Measurements from ENCODE around the gene ULK4.
"Not testable (repeated sequence)": the region's sequence is repeated elsewhere in the genome, so short reads cannot be mapped to it uniquely, and the experiment has no call there.

ULK4 gene

DNA sequence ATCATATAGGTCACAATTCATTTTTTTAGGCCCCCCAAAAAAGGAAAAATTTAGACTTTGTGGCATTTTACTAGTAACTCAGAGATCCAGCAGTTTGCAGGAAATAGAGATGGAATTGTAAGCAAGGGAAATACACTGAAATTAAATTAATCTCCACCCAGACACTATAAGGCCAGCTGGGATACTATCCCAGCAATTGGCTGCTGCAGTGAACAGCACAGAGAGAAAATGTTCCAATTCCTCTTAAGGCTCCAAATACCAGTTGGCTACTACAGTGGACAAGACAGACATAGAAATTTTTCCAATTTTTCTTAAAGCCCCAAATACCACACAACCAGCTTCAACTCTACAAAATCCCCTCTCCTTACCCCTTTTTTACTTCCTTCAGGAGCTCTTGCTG, 78.9 kb downstream of the ULK4 start:
- Histone ChIP-seq H3K4me1 (ENCODE audit: control insufficient read depth, insufficient read depth, low read length) (no peaks in the 10 kb centered on the region), H3K4me3 (ENCODE audit: low read depth, low read length) (no peak overlapping the region), H3K36me3 (ENCODE audit: control insufficient read depth in 2 of 2, insufficient read depth in 1 of 2, low read length in 2 of 2) (no peaks in the 10 kb centered on the region), H3K27ac (ENCODE audit: extremely low read depth, low read depth, low read length) (no peak overlapping the region), H3K9me3 (ENCODE audit: control insufficient read depth, insufficient read depth, low read depth, low read length) (no peaks in the 10 kb centered on the region)
- TF ChIP-seq ZNF335 (tag by site-specific recombination; conservative IDR thresholded peaks at IDR 0.05) (no peak), ZSCAN30 (tag by site-specific recombination; IDR thresholded peaks at IDR 0.05) (no peak), ZNF404 (tag by site-specific recombination; IDR thresholded peaks at IDR 0.05) (no peak)
- TF ChIP-seq, protein P1, sequence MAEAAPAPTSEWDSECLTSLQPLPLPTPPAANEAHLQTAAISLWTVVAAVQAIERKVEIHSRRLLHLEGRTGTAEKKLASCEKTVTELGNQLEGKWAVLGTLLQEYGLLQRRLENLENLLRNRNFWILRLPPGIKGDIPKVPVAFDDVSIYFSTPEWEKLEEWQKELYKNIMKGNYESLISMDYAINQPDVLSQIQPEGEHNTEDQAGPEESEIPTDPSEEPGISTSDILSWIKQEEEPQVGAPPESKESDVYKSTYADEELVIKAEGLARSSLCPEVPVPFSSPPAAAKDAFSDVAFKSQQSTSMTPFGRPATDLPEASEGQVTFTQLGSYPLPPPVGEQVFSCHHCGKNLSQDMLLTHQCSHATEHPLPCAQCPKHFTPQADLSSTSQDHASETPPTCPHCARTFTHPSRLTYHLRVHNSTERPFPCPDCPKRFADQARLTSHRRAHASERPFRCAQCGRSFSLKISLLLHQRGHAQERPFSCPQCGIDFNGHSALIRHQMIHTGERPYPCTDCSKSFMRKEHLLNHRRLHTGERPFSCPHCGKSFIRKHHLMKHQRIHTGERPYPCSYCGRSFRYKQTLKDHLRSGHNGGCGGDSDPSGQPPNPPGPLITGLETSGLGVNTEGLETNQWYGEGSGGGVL (tag by site-specific recombination; IDR thresholded peaks at IDR 0.05), result no peak
- ChIA-PET CTCF (interaction anchor here (0.8 to 1.9 kb wide), 3 partner anchors 216 to 1305 kb away, joined by 4 to 7 read pairs (median 5); no protein-coding TSS in a partner anchor), POLR2A (no interaction called here)

DNA sequence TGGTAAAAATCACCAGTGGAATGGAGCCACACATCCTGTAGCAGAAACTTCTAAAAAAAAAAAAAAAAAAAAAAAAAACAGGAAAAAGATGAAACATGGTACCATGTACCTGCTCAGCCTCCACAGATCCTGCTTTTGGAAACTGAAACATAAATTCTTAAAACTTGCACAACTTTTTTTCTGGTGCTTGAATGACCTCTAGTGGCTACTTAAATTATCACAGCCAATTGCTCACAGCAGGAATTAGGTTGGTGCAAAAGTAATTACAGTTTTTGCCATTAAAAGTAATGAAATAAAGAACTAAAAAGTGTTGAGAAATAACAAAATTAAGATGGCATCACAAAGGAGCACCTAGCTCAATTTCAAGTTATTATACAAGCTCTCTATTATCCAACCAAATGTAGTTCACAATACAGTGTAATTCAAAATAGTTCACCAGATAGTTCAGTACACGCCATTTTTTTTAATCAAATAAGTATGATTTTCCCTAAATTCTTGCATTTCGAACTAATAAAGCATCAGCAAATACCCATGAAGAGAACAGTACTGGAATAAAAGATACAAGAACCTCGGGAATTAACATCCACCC, 80.6 kb downstream of the ULK4 start:
- Histone ChIP-seq H3K36me3 (ENCODE audit: control insufficient read depth in 2 of 2, insufficient read depth in 1 of 2, low read length in 2 of 2) (no peaks in the 10 kb centered on the region), H3K4me1 (ENCODE audit: control insufficient read depth, insufficient read depth, low read length) (no peaks in the 10 kb centered on the region), H3K9me3 (ENCODE audit: control insufficient read depth, insufficient read depth, low read depth, low read length) (no peaks in the 10 kb centered on the region), H3K27ac (ENCODE audit: extremely low read depth, low read depth, low read length) (no peak overlapping the region), H3K4me3 (ENCODE audit: low read depth, low read length) (no peak overlapping the region)
- TF ChIP-seq, protein P2, sequence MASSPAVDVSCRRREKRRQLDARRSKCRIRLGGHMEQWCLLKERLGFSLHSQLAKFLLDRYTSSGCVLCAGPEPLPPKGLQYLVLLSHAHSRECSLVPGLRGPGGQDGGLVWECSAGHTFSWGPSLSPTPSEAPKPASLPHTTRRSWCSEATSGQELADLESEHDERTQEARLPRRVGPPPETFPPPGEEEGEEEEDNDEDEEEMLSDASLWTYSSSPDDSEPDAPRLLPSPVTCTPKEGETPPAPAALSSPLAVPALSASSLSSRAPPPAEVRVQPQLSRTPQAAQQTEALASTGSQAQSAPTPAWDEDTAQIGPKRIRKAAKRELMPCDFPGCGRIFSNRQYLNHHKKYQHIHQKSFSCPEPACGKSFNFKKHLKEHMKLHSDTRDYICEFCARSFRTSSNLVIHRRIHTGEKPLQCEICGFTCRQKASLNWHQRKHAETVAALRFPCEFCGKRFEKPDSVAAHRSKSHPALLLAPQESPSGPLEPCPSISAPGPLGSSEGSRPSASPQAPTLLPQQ (tag by site-specific recombination; IDR thresholded peaks at IDR 0.05), result no peak
- peak; percentile 63 for TF ChIP-seq ZNF654 (tag by site-specific recombination; IDR thresholded peaks at IDR 0.05; ENCODE audit: low read depth)
- POLR2A ChIA-PET, result no interaction called here
- CTCF ChIA-PET, result interaction anchor here (0.5 to 1.9 kb wide), 7 partner anchors 14 to 1303 kb away, joined by 3 to 7 read pairs (median 3); no protein-coding TSS in a partner anchor

DNA sequence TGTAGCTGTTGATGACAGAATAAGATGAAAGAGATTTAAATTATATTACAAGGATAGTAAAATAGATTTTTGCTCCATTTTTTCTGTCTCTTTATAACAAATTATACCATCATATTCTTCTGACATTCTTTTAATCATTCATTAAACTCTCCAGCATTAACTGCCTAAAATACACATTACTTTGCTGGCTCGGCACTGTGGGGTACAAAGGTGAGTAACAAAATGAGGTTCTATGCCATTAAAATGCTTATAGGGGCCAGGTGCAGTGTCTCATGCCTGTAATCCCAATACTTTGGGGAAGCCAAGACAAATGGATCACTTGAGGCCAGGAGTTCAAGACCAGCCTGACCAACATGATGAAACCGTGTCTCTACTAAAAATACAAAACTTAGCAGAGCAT, 81.5 kb downstream of the ULK4 start:
- Histone ChIP-seq H3K4me3 (ENCODE audit: low read depth, low read length) (no peak overlapping the region), H3K4me1 (ENCODE audit: control insufficient read depth, insufficient read depth, low read length) (no peaks in the 10 kb centered on the region), H3K36me3 (ENCODE audit: control insufficient read depth in 2 of 2, insufficient read depth in 1 of 2, low read length in 2 of 2) (no peaks in the 10 kb centered on the region), H3K9me3 (ENCODE audit: control insufficient read depth, insufficient read depth, low read depth, low read length) (no peaks in the 10 kb centered on the region), H3K27ac (ENCODE audit: extremely low read depth, low read depth, low read length) (no peak overlapping the region)
- ChIA-PET POLR2A (no interaction called here), CTCF (interaction anchor here (0.6 to 1.2 kb wide), 5 partner anchors 427 to 1554 kb away, joined by 3 to 4 read pairs (median 3); no protein-coding TSS in a partner anchor)
- no peak for TF ChIP-seq RBAK (tag by site-specific recombination; IDR thresholded peaks at IDR 0.05)
- no peak for TF ChIP-seq HOXA7 (CRISPR knock-in tag; IDR thresholded peaks at IDR 0.05; ENCODE audit: borderline replicate concordance)
- TF ChIP-seq ZNF184 (tag by site-specific recombination; IDR thresholded peaks at IDR 0.05), result no peak
- TF ChIP-seq, protein P3, sequence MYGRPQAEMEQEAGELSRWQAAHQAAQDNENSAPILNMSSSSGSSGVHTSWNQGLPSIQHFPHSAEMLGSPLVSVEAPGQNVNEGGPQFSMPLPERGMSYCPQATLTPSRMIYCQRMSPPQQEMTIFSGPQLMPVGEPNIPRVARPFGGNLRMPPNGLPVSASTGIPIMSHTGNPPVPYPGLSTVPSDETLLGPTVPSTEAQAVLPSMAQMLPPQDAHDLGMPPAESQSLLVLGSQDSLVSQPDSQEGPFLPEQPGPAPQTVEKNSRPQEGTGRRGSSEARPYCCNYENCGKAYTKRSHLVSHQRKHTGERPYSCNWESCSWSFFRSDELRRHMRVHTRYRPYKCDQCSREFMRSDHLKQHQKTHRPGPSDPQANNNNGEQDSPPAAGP (tag by site-specific recombination; IDR thresholded peaks at IDR 0.05), result no peak
- TF ChIP-seq ZNF335 (tag by site-specific recombination; conservative IDR thresholded peaks at IDR 0.05), result no peak
- no peak for TF ChIP-seq EGR2 (tag by site-specific recombination; IDR thresholded peaks at IDR 0.05; ENCODE audit: low read depth)
- no peak for TF ChIP-seq ZNF768 (tag by site-specific recombination; IDR thresholded peaks at IDR 0.05)
- TF ChIP-seq ZNF132 (tag by site-specific recombination; IDR thresholded peaks at IDR 0.05; ENCODE audit: borderline replicate concordance), result no peak
- TF ChIP-seq ZFP37 (tag by site-specific recombination; IDR thresholded peaks at IDR 0.05), result no peak
- TF ChIP-seq, protein P4, sequence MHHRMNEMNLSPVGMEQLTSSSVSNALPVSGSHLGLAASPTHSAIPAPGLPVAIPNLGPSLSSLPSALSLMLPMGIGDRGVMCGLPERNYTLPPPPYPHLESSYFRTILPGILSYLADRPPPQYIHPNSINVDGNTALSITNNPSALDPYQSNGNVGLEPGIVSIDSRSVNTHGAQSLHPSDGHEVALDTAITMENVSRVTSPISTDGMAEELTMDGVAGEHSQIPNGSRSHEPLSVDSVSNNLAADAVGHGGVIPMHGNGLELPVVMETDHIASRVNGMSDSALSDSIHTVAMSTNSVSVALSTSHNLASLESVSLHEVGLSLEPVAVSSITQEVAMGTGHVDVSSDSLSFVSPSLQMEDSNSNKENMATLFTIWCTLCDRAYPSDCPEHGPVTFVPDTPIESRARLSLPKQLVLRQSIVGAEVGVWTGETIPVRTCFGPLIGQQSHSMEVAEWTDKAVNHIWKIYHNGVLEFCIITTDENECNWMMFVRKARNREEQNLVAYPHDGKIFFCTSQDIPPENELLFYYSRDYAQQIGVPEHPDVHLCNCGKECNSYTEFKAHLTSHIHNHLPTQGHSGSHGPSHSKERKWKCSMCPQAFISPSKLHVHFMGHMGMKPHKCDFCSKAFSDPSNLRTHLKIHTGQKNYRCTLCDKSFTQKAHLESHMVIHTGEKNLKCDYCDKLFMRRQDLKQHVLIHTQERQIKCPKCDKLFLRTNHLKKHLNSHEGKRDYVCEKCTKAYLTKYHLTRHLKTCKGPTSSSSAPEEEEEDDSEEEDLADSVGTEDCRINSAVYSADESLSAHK (tag by site-specific recombination; IDR thresholded peaks at IDR 0.05), result no peak
- no peak for TF ChIP-seq KLF7 (tag by site-specific recombination; IDR thresholded peaks at IDR 0.05; ENCODE audit: borderline replicate concordance)
- no peak for TF ChIP-seq KLF16 (tag by site-specific recombination; IDR thresholded peaks at IDR 0.05)
- TF ChIP-seq, protein P5, sequence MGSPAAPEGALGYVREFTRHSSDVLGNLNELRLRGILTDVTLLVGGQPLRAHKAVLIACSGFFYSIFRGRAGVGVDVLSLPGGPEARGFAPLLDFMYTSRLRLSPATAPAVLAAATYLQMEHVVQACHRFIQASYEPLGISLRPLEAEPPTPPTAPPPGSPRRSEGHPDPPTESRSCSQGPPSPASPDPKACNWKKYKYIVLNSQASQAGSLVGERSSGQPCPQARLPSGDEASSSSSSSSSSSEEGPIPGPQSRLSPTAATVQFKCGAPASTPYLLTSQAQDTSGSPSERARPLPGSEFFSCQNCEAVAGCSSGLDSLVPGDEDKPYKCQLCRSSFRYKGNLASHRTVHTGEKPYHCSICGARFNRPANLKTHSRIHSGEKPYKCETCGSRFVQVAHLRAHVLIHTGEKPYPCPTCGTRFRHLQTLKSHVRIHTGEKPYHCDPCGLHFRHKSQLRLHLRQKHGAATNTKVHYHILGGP (tag by site-specific recombination; IDR thresholded peaks at IDR 0.05), result no peak

DNA sequence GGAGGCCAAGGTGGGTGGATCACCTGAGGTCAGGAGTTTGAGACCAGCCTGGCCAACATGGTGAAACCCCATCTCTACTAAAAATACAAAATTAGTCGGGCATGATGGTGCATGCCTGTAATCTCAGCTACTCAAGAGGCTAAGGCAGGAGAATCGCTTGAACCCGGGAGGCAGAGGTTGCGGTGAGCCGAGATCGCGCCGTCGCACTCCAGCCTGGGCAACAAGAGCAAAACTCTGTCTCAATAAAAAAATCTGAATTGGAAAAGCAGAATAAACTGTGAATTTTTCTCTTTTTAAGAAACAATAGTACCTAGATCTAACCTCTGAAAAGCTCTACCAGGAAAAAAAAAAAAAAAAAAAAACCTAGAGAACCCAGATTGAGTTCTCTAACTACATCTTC, 84.2 kb downstream of the ULK4 start:
- CTCF ChIA-PET; H3K36me3 ChIP-seq (ENCODE audit: control insufficient read depth in 2 of 2, insufficient read depth in 1 of 2, low read length in 2 of 2); H3K4me1 ChIP-seq (ENCODE audit: control insufficient read depth, insufficient read depth, low read length); H3K9me3 ChIP-seq (ENCODE audit: control insufficient read depth, insufficient read depth, low read depth, low read length); H3K4me3 ChIP-seq (ENCODE audit: low read depth, low read length); H3K27ac ChIP-seq (ENCODE audit: extremely low read depth, low read depth, low read length): not testable (repeated sequence)
- POLR2A ChIA-PET, result interaction anchor here (0.6 kb wide), 1 partner anchor 33 kb away, joined by 5 read pairs; no protein-coding TSS in a partner anchor
